Gastrocnemius medialis (tissue), 4 donors: ENCODE results near the gene HPGD. TPM values are rescaled to one million over a fixed set of nuclear protein-coding genes. Genes with fewer than 3 reads are reported as not detected.

Experiments used
- ATAC-seq, 2 donors: fragments of 150-250 bp; one replicate each; pipeline ENCODE4 v1.9.1; 2016
- DNase-seq, 2 donors: peaks; one replicate each; pipeline ENCODE4 v3.0.0-alpha.2; 2019
- H3K27ac ChIP-seq, 4 donors: fragments of 200-600 bp; sonication (generic); 1 replicate in 1 of 4; 2 replicates in 3 of 4; pipeline ENCODE4 v1.5.1; 2016 to 2018; ENCODE audit warnings: mild to moderate bottlenecking in 2 of 4, moderate library complexity in 1 of 4
- H3K27me3 ChIP-seq, 3 donors: fragments of 200-600 bp; sonication (generic) in 2 of 3; 1 replicate in 1 of 3; 2 replicates in 2 of 3; pipeline versions ENCODE4 v1.5.1 to v1.6.0; 2016 to 2019; ENCODE audit warnings: mild to moderate bottlenecking in 1 of 3, moderate library complexity in 1 of 3
- H3K36me3 ChIP-seq, 2 donors: fragments of 200-600 bp; sonication (generic) in 1 of 2; one replicate each; pipeline ENCODE4 v1.5.1; 2017 to 2018
- H3K4me1 ChIP-seq, 2 donors: fragments of 200-600 bp; sonication (generic) in 1 of 2; one replicate each; pipeline ENCODE4 v1.5.1; 2016 to 2017; ENCODE audit warnings: mild to moderate bottlenecking in 2 of 2
- H3K4me3 ChIP-seq, 4 donors: fragments of 200-600 bp; sonication (generic) in 3 of 4; 1 replicate in 1 of 4; 2 replicates in 3 of 4; pipeline ENCODE4 v1.5.1; 2016 to 2019; ENCODE audit warnings: mild to moderate bottlenecking in 2 of 4
- H3K9me3 ChIP-seq, 3 donors: fragments of 200-600 bp; sonication (generic) in 2 of 3; 1 replicate in 1 of 3; 2 replicates in 2 of 3; pipeline ENCODE4 v1.5.1; 2016 to 2019
- CTCF ChIP-seq, 5 experiments: fragments of 450-650 bp in 3 of 5; fragments of 200-600 bp in 2 of 5; sonication (generic) in 2 of 5; IDR thresholded peaks in 4 of 5; conservative IDR thresholded peaks in 1 of 5; 1 replicate in 4 of 5; 2 replicates in 1 of 5; pipeline ENCODE4 v1.5.1; 2016 to 2019; ENCODE audit warnings: antibody characterized with exemption in 5 of 5, mild to moderate bottlenecking in 3 of 5, moderate library complexity in 3 of 5
- POLR2A ChIP-seq, 2 donors: fragments of 450-650 bp; IDR thresholded peaks; one replicate each; pipeline ENCODE4 v1.6.1; 2017; ENCODE audit warnings: antibody characterized with exemption in 2 of 2, mild to moderate bottlenecking in 2 of 2, moderate library complexity in 2 of 2
- in situ Hi-C, 4 donors: fragments of 200-750 bp; cut with MboI; loops; one replicate each; pipeline versions ENCODE4 v1.15.0 to v1.8.0; 2017; ENCODE audit warnings: low sequenced_read_pairs in 4 of 4
- intact Hi-C: fragments of 100-400 bp; cut with DNase I; formaldehyde crosslinking; loops from one replicate; pipeline ENCODE4 v1.15.1; 2023; ENCODE audit warnings: low total_unique reads
- total RNA-seq, 4 donors: library from RNA; depleted of rRNA; stranded (reverse); fragments of >200 nt; gene quantifications; one replicate each; pipeline versions ENCODE4 v1.1.0 to v1.2.3, GENCODE V29; 2016

HPGD gene
- total RNA-seq, 4 donors from 2014 or later, result 1.2 to 12.9 (median 3.8) TPM

- ATAC-seq, result no peak
- H3K36me3 ChIP-seq, result no peaks in the 10 kb centered on the region
- H3K4me3 ChIP-seq, result no peak overlapping the region
- H3K27ac ChIP-seq, result no peak overlapping the region
- no peaks in the 10 kb centered on the region for H3K27me3 ChIP-seq
- in situ Hi-C loops (no loop called here), intact Hi-C loops (no loop called here)
- no peaks in the 10 kb centered on the region for H3K9me3 ChIP-seq
- no peak for DNase-seq
- peaks cover 2 to 7% of the 10 kb centered on the region in 2 donors for H3K4me1 ChIP-seq
- TF ChIP-seq POLR2A (IDR thresholded peaks at IDR 0.05), result no peak
- no peak for TF ChIP-seq CTCF (IDR thresholded peaks at IDR 0.05 in 4 of 5, conservative IDR thresholded peaks at IDR 0.05 in 1 of 5)
These were observed 73.1 kb downstream of the HPGD start for GRCh38 chr4:174449152-174449551.

DNA sequence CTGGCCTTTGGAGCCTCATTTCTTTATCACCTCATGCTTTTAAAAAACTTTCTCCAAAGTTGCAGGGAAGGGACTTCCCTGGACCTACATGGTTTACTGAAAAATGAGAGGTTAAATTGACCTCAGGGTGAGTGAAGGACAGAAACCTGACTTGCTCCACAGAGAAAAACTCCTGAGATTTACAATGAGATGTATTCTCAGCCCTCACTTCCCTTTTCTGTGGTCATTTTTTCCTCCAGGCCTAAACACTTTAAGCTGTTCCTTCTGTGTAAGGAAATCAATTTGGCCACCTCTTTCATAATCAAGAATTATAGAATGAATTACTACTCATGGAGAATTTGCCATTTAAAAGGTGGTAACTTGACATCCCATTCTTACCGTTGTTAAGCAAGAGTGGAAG is 77.9 kb downstream of the HPGD start:
- no peaks in the 10 kb centered on the region for H3K27me3 ChIP-seq
- no peak for ATAC-seq
- intact Hi-C loops, result no loop called here
- no peaks in the 10 kb centered on the region for H3K36me3 ChIP-seq
- no peaks in the 10 kb centered on the region for H3K9me3 ChIP-seq
- no peak overlapping the region for H3K4me3 ChIP-seq
- DNase-seq, result no peak
- no peak overlapping the region for H3K27ac ChIP-seq
- in situ Hi-C loops, result no loop called here
- H3K4me1 ChIP-seq, result no peaks in the 10 kb centered on the region
- no peak for TF ChIP-seq CTCF (IDR thresholded peaks at IDR 0.05 in 4 of 5, conservative IDR thresholded peaks at IDR 0.05 in 1 of 5)
- no peak for TF ChIP-seq POLR2A (IDR thresholded peaks at IDR 0.05)

Other genes with a start within 250 kb of the HPGD start
- gene FBXO8, start 238.8 kb downstream of the HPGD start, total RNA-seq, result 10 to 100 TPM in 3 of 4 donors, 1 to 10 TPM in 1; 9.7 to 17.9 (median 15.8) TPM
- 10 to 100 TPM in 1 of 4 donors, 1 to 10 TPM in 3; 3.1 to 12.9 (median 7.5) TPM for gene CEP44, start 238.6 kb downstream of the HPGD start, total RNA-seq